Measurements from ENCODE around the gene TWF1. TPM values are rescaled to one million over a fixed set of nuclear protein-coding genes. Genes with fewer than 3 reads are reported as not detected.

TWF1 gene
- total and polyA plus RNA-seq, 2 experiments from 2014 or later = 66.0 to 162 TPM

- no peak for DNase-seq (ENCODE audit: low spot score)
- Histone ChIP-seq H3K27me3 (no peaks in the 10 kb centered on the region), H3K27ac (peak overlapping the region; percentile 99), H2AFZ (peak overlapping the region; percentile 89), H3K36me3 (replicated peaks; ENCODE audit: insufficient read depth, low read depth) (no peaks in the 10 kb centered on the region), H3K4me3 (peak overlapping the region; percentile 85), H3K4me1 (ENCODE audit: insufficient read depth) (peaks cover 13% of the 10 kb centered on the region), H3K79me2 (peaks cover 41% of the 10 kb centered on the region), H3K9me3 (ENCODE audit: low read depth) (no peaks in the 10 kb centered on the region), H3K9me2 (replicated peaks; ENCODE audit: insufficient read depth) (no peaks in the 10 kb centered on the region), H3K4me2 (peak overlapping the region; percentile 80), H4K20me1 (ENCODE audit: insufficient read depth, poor library complexity, severe bottlenecking) (peaks cover 6% of the 10 kb centered on the region)
- TF ChIP-seq CTCF (IDR thresholded peaks at IDR 0.05; ENCODE audit: poor library complexity) = no peak
- no peak for TF ChIP-seq EZH2phosphoT487 (IDR thresholded peaks at IDR 0.05; ENCODE audit: low read depth, severe bottlenecking, unreplicated experiment)
- TF ChIP-seq EZH2 (IDR thresholded peaks at IDR 0.05; ENCODE audit: borderline replicate concordance) = no peak
- WGBS (ENCODE audit: low lambda C conversion rate, missing lambda C conversion rate) = 10% methylated on average over 20 of the region's 20 CpGs
Measured at GRCh38 chr12:43805149-43805859, 813 bp downstream of the TWF1 start.

GRCh38 chr12:43797561-43798217, 8.4 kb downstream of the TWF1 start:
- no peaks in the 10 kb centered on the region for H3K9me2 ChIP-seq (replicated peaks; ENCODE audit: insufficient read depth)
- H3K4me1 ChIP-seq (ENCODE audit: insufficient read depth) = peaks cover 10% of the 10 kb centered on the region
- no peak overlapping the region for H2AFZ ChIP-seq
- peaks cover under 1% of the 10 kb centered on the region for H4K20me1 ChIP-seq (ENCODE audit: insufficient read depth, poor library complexity, severe bottlenecking)
- no peak overlapping the region for H3K4me3 ChIP-seq
- no peaks in the 10 kb centered on the region for H3K27me3 ChIP-seq
- peak overlapping the region; percentile 2 for H3K27ac ChIP-seq
- no peaks in the 10 kb centered on the region for H3K9me3 ChIP-seq (ENCODE audit: low read depth)
- H3K4me2 ChIP-seq = no peak overlapping the region
- no peak for DNase-seq (ENCODE audit: low spot score)
- TF ChIP-seq CTCF (IDR thresholded peaks at IDR 0.05; ENCODE audit: poor library complexity) = no peak
- H3K79me2 ChIP-seq = peaks cover 11% of the 10 kb centered on the region
- 72% methylated on average over 4 of the region's 4 CpGs for WGBS (ENCODE audit: low lambda C conversion rate, missing lambda C conversion rate)
- no peaks in the 10 kb centered on the region for H3K36me3 ChIP-seq (replicated peaks; ENCODE audit: insufficient read depth, low read depth)

- Histone ChIP-seq H4K20me1 (ENCODE audit: insufficient read depth, poor library complexity, severe bottlenecking) (no peaks in the 10 kb centered on the region), H3K4me2 (peak overlapping the region; percentile 28), H2AFZ (no peak overlapping the region), H3K9me2 (replicated peaks; ENCODE audit: insufficient read depth) (no peaks in the 10 kb centered on the region), H3K4me3 (no peak overlapping the region), H3K9me3 (ENCODE audit: low read depth) (no peaks in the 10 kb centered on the region), H3K27ac (peak overlapping the region; percentile 6), H3K36me3 (replicated peaks; ENCODE audit: insufficient read depth, low read depth) (no peaks in the 10 kb centered on the region), H3K4me1 (ENCODE audit: insufficient read depth) (peaks cover 10% of the 10 kb centered on the region), H3K79me2 (peaks cover under 1% of the 10 kb centered on the region), H3K27me3 (no peaks in the 10 kb centered on the region)
- TF ChIP-seq CTCF (IDR thresholded peaks at IDR 0.05; ENCODE audit: poor library complexity) = no peak
- no peak for TF ChIP-seq EZH2phosphoT487 (IDR thresholded peaks at IDR 0.05; ENCODE audit: low read depth, severe bottlenecking, unreplicated experiment)
- TF ChIP-seq EZH2 (IDR thresholded peaks at IDR 0.05; ENCODE audit: borderline replicate concordance) = no peak
- 61% methylated on average over 2 of the region's 2 CpGs for WGBS (ENCODE audit: low lambda C conversion rate, missing lambda C conversion rate)
- DNase-seq (ENCODE audit: low spot score) = peak; percentile 6
Measured at GRCh38 chr12:43795716-43796280, 10.3 kb downstream of the TWF1 start.

Measured in hepatocyte (in vitro differentiated cells).